ENCODE results near the gene TSPYL4.
A peak's percentile ranks its signal among the peaks of the same experiment; 100 is the strongest.
"Not testable (repeated sequence)": the region's sequence is repeated elsewhere in the genome, so short reads cannot be mapped to it uniquely, and the experiment has no call there.

The TSPYL4 gene

GRCh38 chr6:116253505-116254296, at the start of gene TSPYL4:
Gene TSPYL4, minus strand, starts transcription at chr6:116254075. Its CDS starts 67 bp downstream, at chr6:116254008.
- peak; percentile 88 for DNase-seq

GRCh38 chr6:116301104-116301503, 47.2 kb upstream of the TSPYL4 start:
- no peak for DNase-seq

- no peak for DNase-seq
Observed at GRCh38 chr6:116300566-116300965, 46.7 kb upstream of the TSPYL4 start.

GRCh38 chr6:116298973-116299372, 45.1 kb upstream of the TSPYL4 start:
- DNase-seq, result no peak

GRCh38 chr6:116298273-116298672, 44.4 kb upstream of the TSPYL4 start:
- no peak for DNase-seq

- no peak for DNase-seq
Observed at GRCh38 chr6:116292553-116292952, 38.7 kb upstream of the TSPYL4 start.

GRCh38 chr6:116291701-116292396, 38.0 kb upstream of the TSPYL4 start:
- DNase-seq, result no peak

GRCh38 chr6:116290799-116291198, 36.9 kb upstream of the TSPYL4 start:
- DNase-seq, result no peak

- no peak for DNase-seq
Observed at GRCh38 chr6:116289876-116290275, 36.0 kb upstream of the TSPYL4 start.

- peak; percentile 13 for DNase-seq
Observed at GRCh38 chr6:116287689-116288282, 33.9 kb upstream of the TSPYL4 start.

- DNase-seq, result no peak
Observed at GRCh38 chr6:116286773-116287358, 33.0 kb upstream of the TSPYL4 start.

- not testable (repeated sequence) for DNase-seq
Observed at GRCh38 chr6:116284984-116285383, 31.1 kb upstream of the TSPYL4 start.

GRCh38 chr6:116283191-116283590, 29.3 kb upstream of the TSPYL4 start:
- DNase-seq, result no peak

- no peak for DNase-seq
Observed at GRCh38 chr6:116282698-116283097, 28.8 kb upstream of the TSPYL4 start.

- DNase-seq, result no peak
Observed at GRCh38 chr6:116280933-116281316, 27.1 kb upstream of the TSPYL4 start.

- DNase-seq, result no peak
Observed at GRCh38 chr6:116280161-116280932, 26.5 kb upstream of the TSPYL4 start.

- peak; percentile 85 for DNase-seq
Observed at GRCh38 chr6:116279232-116280160, 25.6 kb upstream of the TSPYL4 start, which contains the start of gene TSPYL1. Gene TSPYL1, minus strand, starts transcription at chr6:116279930. Its CDS starts 100 bp downstream, at chr6:116279830.

- DNase-seq, result no peak
Observed at GRCh38 chr6:116278854-116279231, 25.0 kb upstream of the TSPYL4 start.

GRCh38 chr6:116278481-116278829, 24.6 kb upstream of the TSPYL4 start:
- no peak for DNase-seq

GRCh38 chr6:116277124-116277523, 23.2 kb upstream of the TSPYL4 start:
- no peak for DNase-seq

GRCh38 chr6:116271149-116271708, 17.4 kb upstream of the TSPYL4 start:
- DNase-seq, result no peak

Measured in NCI-H1694 (cell line).